BJ (cell line): ENCODE data around the gene USP22. TPM values are rescaled to one million over a fixed set of nuclear protein-coding genes. Genes with fewer than 3 reads are reported as not detected.
"Not testable (repeated sequence)": the region's sequence is repeated elsewhere in the genome, so short reads cannot be mapped to it uniquely, and the experiment has no call there.

Experiments used
- CTCF ChIA-PET: fragments of 350-600 bp; formaldehyde crosslinking; extraction: SDS; loops from one replicate; lab custom pipeline; 2021; ENCODE audit warnings: antibody characterized with exemption, inconsistent platforms; lab: Yijun Ruan, JAX
- POLR2A ChIA-PET: fragments of 300-600 bp; sonication (Branson Sonifier 250); formaldehyde crosslinking; extraction: SDS; loops from one replicate; lab custom pipeline; 2021; ENCODE audit warnings: antibody characterized with exemption; lab: Charles Lee
- DNase-seq: peaks from one replicate; pipeline ENCODE4 v3.0.0-alpha.2; 2011; ENCODE audit warnings: low read depth
- H3K27me3 ChIP-seq: 2 replicates; pipeline ENCODE4 v1.6.0; 2011; ENCODE audit warnings: low read length; ENCODE audit not compliant: control insufficient read depth, insufficient read depth
- H3K36me3 ChIP-seq: 2 replicates; pipeline ENCODE4 v1.5.1; 2011; ENCODE audit warnings: low read length; ENCODE audit not compliant: control insufficient read depth, insufficient read depth
- H3K4me3 ChIP-seq: 2 replicates; pipeline ENCODE4 v1.5.1; 2011; ENCODE audit warnings: low read depth, mild to moderate bottlenecking, control low read depth, low read length
- CTCF ChIP-seq: IDR thresholded peaks from 2 replicates; pipeline ENCODE4 v1.5.1; 2011; ENCODE audit warnings: low read depth, mild to moderate bottlenecking, control low read depth, inconsistent platforms, low read length, moderate library complexity; ENCODE audit not compliant: insufficient read depth
- polyA plus RNA-seq: library from polyadenylated mRNA; depleted of rRNA; stranded (reverse); fragments of >200 nt; gene quantifications from 2 replicates; pipeline ENCODE4 v1.2.3, GENCODE V29; 2011

USP22 gene
- polyA plus RNA-seq, 1 experiment: 212 TPM

GRCh38 chr17:20981046-20981920 is 61.5 kb downstream of the USP22 start:
- TF ChIP-seq CTCF: no peak
- Histone ChIP-seq H3K4me3 (no peak overlapping the region), H3K27me3 (peaks cover 2% of the 10 kb centered on the region), H3K36me3 (no peaks in the 10 kb centered on the region)
- ChIA-PET POLR2A (no interaction called here), CTCF (interaction anchor here (0.5 to 0.9 kb wide), 2 partner anchors 13 to 67 kb away, joined by 3 read pairs; no protein-coding TSS in a partner anchor)
- DNase-seq: no peak

GRCh38 chr17:20979792-20980083 is 63.1 kb downstream of the USP22 start:
- DNase-seq: no peak
- H3K36me3 ChIP-seq: no peaks in the 10 kb centered on the region
- no peak for TF ChIP-seq CTCF
- POLR2A ChIA-PET: no interaction called here
- CTCF ChIA-PET: no interaction called here
- no peak overlapping the region for H3K4me3 ChIP-seq
- H3K27me3 ChIP-seq: peaks cover 6% of the 10 kb centered on the region

DNA sequence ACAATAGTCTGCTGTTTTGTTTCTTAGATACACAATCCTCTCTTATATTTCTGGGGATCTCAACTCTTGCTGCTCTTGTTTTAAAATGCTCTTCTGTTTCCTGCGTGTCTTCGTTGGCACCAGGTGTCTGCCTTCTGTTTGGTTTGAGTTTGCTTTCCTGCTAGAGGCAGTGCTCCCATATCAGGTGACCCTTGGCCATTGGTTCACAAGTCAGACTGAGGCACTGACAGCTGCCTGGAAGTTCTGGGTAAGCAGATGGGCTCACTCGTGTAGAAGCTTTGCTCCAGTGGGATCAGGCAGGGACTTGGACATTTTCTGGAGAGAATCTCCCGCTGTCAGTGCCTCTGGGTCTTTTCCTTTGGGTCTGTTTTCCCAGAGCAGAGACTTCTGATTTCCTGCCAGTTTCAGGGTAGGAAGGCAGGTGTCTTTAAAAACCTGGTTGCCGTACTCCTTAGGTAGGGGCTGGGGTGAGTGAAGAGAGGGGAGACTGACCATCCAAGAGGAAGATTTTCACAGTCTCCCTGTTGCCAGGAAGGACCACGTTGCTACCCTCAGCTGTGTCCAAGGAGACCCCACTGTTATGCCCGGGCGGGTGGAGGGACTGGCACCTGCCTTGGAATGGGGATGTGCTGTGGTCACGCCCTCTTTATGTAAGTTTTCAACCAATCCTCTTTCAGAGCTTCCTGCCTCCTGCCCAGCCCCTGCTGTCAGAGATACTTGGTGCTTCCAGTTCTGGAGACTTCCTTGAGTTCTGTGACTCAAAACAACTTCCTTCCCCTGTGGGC is 63.6 kb downstream of the USP22 start:
- H3K27me3 ChIP-seq, H3K36me3 ChIP-seq, POLR2A ChIA-PET, DNase-seq, H3K4me3 ChIP-seq: not testable (repeated sequence)
- CTCF ChIA-PET: interaction anchor here (0.7 to 1.0 kb wide), 2 partner anchors 14 to 118 kb away, joined by 3 to 5 read pairs; no protein-coding TSS in a partner anchor

DNA sequence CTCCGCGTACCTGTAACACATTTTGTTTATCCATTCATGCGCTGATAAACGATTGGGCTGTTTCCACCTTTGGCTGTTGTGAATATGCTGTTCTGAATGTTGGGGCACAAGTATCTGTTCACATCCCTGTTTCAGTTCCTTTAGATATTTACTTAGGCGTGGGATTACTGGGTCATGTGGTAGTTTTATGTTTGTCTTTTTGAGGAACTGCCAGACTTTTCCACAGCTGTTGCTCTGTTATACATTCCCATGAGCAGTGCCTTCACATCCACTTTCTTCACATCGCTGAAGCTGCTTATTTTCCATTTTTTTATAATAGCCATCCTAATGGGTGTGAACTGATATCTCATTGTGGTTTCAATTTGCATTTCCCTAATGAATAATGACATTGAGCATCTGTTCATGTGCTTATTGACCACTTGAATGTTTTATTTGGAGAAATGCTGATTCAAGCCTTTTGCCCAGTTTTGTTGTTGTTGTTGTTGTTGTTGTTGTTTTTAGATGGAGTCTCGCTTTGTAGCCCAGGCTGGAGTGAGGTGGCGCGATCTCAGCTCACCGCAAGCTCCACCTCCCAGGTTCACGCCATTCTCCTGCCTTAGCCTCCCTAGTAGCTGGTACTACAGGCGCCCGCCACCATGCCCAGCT is 65.1 kb downstream of the USP22 start:
- CTCF ChIA-PET: interaction anchor here (0.6 to 1.6 kb wide), 2 partner anchors 16 to 56 kb away, joined by 3 to 4 read pairs; no protein-coding TSS in a partner anchor
- DNase-seq, H3K27me3 ChIP-seq, H3K36me3 ChIP-seq, H3K4me3 ChIP-seq, POLR2A ChIA-PET: not testable (repeated sequence)

DNA sequence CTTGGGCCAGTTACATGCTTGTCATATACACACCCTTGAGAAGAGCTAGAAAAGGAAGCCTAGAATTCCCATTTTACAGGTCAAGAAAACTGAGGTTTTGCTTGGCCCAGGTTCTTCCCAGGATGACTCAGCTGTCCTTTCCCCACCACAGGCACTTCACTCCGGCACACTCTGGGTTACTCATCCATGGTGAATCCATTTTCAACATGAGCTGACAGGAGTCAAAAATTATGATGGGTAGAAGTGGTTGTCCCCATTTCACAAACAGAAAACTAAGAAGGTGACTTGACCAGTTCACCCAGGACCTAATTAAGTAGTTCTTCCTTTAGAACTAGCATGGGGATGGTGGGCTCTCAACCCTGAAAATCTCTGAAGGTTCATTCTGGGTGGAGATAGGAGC is 67.2 kb downstream of the USP22 start:
- Histone ChIP-seq H3K27me3 (peaks cover 9% of the 10 kb centered on the region), H3K4me3 (no peak overlapping the region), H3K36me3 (no peaks in the 10 kb centered on the region)
- no peak for DNase-seq
- ChIA-PET POLR2A (no interaction called here), CTCF (no interaction called here)
- no peak for TF ChIP-seq CTCF

- CTCF ChIA-PET: no interaction called here
- Histone ChIP-seq H3K4me3 (no peak overlapping the region), H3K36me3 (no peaks in the 10 kb centered on the region), H3K27me3 (peaks cover 13% of the 10 kb centered on the region)
- TF ChIP-seq CTCF: no peak
- POLR2A ChIA-PET: interaction anchor here (0.6 kb wide), 1 partner anchor 31 kb away, joined by 3 read pairs; no protein-coding TSS in a partner anchor
- DNase-seq: no peak
Measured at GRCh38 chr17:20970329-20970728, 72.5 kb downstream of the USP22 start.
